K562 (cell line): ENCODE measurements around the gene TMEM203. TPM values are rescaled to one million over a fixed set of nuclear protein-coding genes. Genes with fewer than 3 reads are reported as not detected.

Experiments
- ATAC-seq: fragments of 200-7000 bp; cut with Tn5 transposase; 3 replicates; pipeline ENCODE4 v1.9.1; 2020; ENCODE audit warnings: moderate library complexity
- BruUV-seq: library from RNA; stranded (reverse); fragments of 400-500 nt; replicated peaks from 2 replicates; lab custom pipeline; 2021; lab: Mats Ljungman, UMichigan
- CTCF ChIA-PET: fragments of 300-600 bp; formaldehyde crosslinking; extraction: SDS; loops from one replicate; lab custom pipeline; 2021; ENCODE audit warnings: low intra/inter-chr PET ratio; lab: Yijun Ruan, JAX
- POLR2A ChIA-PET: fragments of 300-600, 350-650 bp; sonication (Branson Sonifier 250); formaldehyde crosslinking; extraction: SDS; loops from one replicate; lab custom pipeline; 2021; ENCODE audit warnings: antibody characterized with exemption, inconsistent platforms; lab: Yijun Ruan, JAX
- DNase-seq, 4 experiments: peaks; one replicate each; pipeline versions ENCODE4 v3.0.0 to v3.0.0-alpha.2; 2011 to 2018; ENCODE audit warnings: low spot score in 3 of 4, mixed read lengths in 3 of 4; ENCODE audit errors: extremely low read depth in 1 of 4
- FAIRE-seq: peaks from 2 replicates; lab custom pipeline; 2011; peaks lifted over from hg19 to GRCh38; lab: Jason Lieb, UNC
- H2AFZ ChIP-seq: 2 replicates; pipeline ENCODE4 v1.6.0; 2011; ENCODE audit warnings: low read depth, low read length, control low read depth, inconsistent platforms
- H3K27ac ChIP-seq: fragments of 200-600 bp; 3 replicates; pipeline ENCODE4 v1.8.0; 2011; ENCODE audit warnings: low read depth, mild to moderate bottlenecking, control low read depth, inconsistent platforms, low read length, moderate library complexity, mixed read lengths; ENCODE audit errors: extremely low read depth
- H3K27me3 ChIP-seq, 2 experiments: fragments of 300-600 bp in 1 of 2; 2 replicates in 1 of 2; 3 replicates in 1 of 2; pipeline versions ENCODE4 v1.6.0 to v1.8.0; 2011; ENCODE audit warnings: inconsistent platforms in 2 of 2, low read length in 2 of 2, mild to moderate bottlenecking in 1 of 2, mixed read lengths in 1 of 2, moderate library complexity in 1 of 2; ENCODE audit not compliant: control insufficient read depth in 2 of 2, insufficient read depth in 2 of 2
- H3K36me3 ChIP-seq: fragments of 300-600 bp; 3 replicates; pipeline ENCODE4 v1.8.0; 2011; ENCODE audit warnings: mild to moderate bottlenecking, low read length, inconsistent platforms; ENCODE audit not compliant: control insufficient read depth, insufficient read depth
- H3K4me1 ChIP-seq, 2 experiments: fragments of 200-600 bp in 1 of 2; replicated peaks in 1 of 2; 2 replicates in 1 of 2; 3 replicates in 1 of 2; pipeline versions ENCODE4 v1.5.1 to v1.8.0; 2011; ENCODE audit warnings: inconsistent platforms in 2 of 2, low read length in 2 of 2, mild to moderate bottlenecking in 1 of 2, mixed read lengths in 1 of 2, moderate library complexity in 1 of 2; ENCODE audit not compliant: control insufficient read depth in 2 of 2, insufficient read depth in 2 of 2
- H3K4me2 ChIP-seq: 2 replicates; pipeline ENCODE4 v1.6.1; 2011; ENCODE audit warnings: low read length, control low read depth, inconsistent platforms, mixed read lengths; ENCODE audit not compliant: insufficient read depth
- H3K4me3 ChIP-seq: fragments of 200-600 bp; sonication (generic), shearing (Covaris generic); 2 replicates; pipeline ENCODE4 v1.5.1; 2016; ENCODE audit warnings: control low read depth, inconsistent platforms
- H3K79me2 ChIP-seq: fragments of 200-600 bp; 3 replicates; pipeline ENCODE4 v1.8.0; 2011; ENCODE audit warnings: low read length, inconsistent platforms; ENCODE audit not compliant: control insufficient read depth, insufficient read depth
- H3K9ac ChIP-seq, 2 experiments: 2 replicates each; pipeline versions ENCODE4 v1.6.0 to v1.6.1; 2011; ENCODE audit warnings: low read depth in 2 of 2, low read length in 2 of 2, control low read depth in 1 of 2, inconsistent platforms in 1 of 2, mild to moderate bottlenecking in 1 of 2, mixed read lengths in 1 of 2; ENCODE audit not compliant: insufficient read depth in 1 of 2
- H3K9me1 ChIP-seq: one replicate; pipeline ENCODE4 v1.6.0; 2011; ENCODE audit warnings: inconsistent platforms, mild to moderate bottlenecking, low read length, moderate library complexity; ENCODE audit not compliant: control insufficient read depth, insufficient read depth
- H3K9me3 ChIP-seq: replicated peaks from 2 replicates; pipeline ENCODE4 v1.5.1; 2011; ENCODE audit warnings: low read depth, low read length, inconsistent platforms; ENCODE audit not compliant: control insufficient read depth, insufficient read depth
- H4K20me1 ChIP-seq: replicated peaks from 2 replicates; pipeline ENCODE4 v1.6.1; 2011; ENCODE audit warnings: low read length, inconsistent platforms, mixed read lengths; ENCODE audit not compliant: control insufficient read depth, insufficient read depth
- AFF1 ChIP-seq, 2 experiments: fragments of 450-650 bp; IDR thresholded peaks; 2 replicates each; pipeline ENCODE4 v1.6.1; 2018; ENCODE audit warnings: mild to moderate bottlenecking in 2 of 2, low read depth in 1 of 2; ENCODE audit not compliant: partially characterized antibody in 2 of 2
- PML ChIP-seq: IDR thresholded peaks from 2 replicates; pipeline ENCODE4 v1.6.1; 2012; ENCODE audit warnings: low read length, inconsistent platforms
- RHOXF2B ChIP-seq: fragments of 250-450 bp; sonication (Bioruptor Pico); conservative IDR thresholded peaks from 2 replicates; pipeline ENCODE4 v1.5.1; 2021
- RNF2 ChIP-seq: sonication (generic); IDR thresholded peaks from 2 replicates; pipeline ENCODE4 v1.6.1; 2016
- SIRT6 ChIP-seq: IDR thresholded peaks from one replicate; pipeline ENCODE4 v1.6.1; 2012; ENCODE audit warnings: low read depth, mild to moderate bottlenecking, control low read depth, inconsistent platforms, low read length, moderate library complexity
- TFAM ChIP-seq: fragments of 250-450 bp; sonication (Bioruptor Pico); conservative IDR thresholded peaks from 2 replicates; pipeline ENCODE4 v1.5.0; 2021; ENCODE audit warnings: mild to moderate bottlenecking, moderate library complexity
- WGBS: fragments of 100-300 bp; shearing (Covaris generic); methylation state at CpG from one replicate; pipeline ENCODE4 v1.1.6; 2016; ENCODE audit warnings: low coverage, mixed read lengths; ENCODE audit not compliant: insufficient coverage; ENCODE audit errors: missing lambda C conversion rate; 5-methylcytosine and 5-hydroxymethylcytosine counted together
- in situ Hi-C: fragments of 300-500 bp; cut with MboI; formaldehyde crosslinking; loops from 4 replicates; pipeline ENCODE4 v1.15.0; 2018; ENCODE audit warnings: inconsistent platforms, mixed read lengths
- intact Hi-C: fragments of 100-400 bp; cut with micrococcal nuclease; formaldehyde crosslinking; loops from 2 replicates; pipeline ENCODE4 v1.14.2; 2022
- polyA plus RNA-seq, 8 experiments: library from polyadenylated mRNA; depleted of rRNA in 4 of 8; stranded (reverse) in 5 of 8; unstranded in 3 of 8; fragments of >200 nt; fragmentation: Nextera tagmentation in 2 of 8; fragmentation: Illumina TruSeq in 1 of 8; extraction: Ambion mirVana in 2 of 8; extraction: Trizol in 1 of 8; gene quantifications; 2 replicates each; pipeline versions ENCODE4 v1.2.1 to v1.2.3, GENCODE V29; 2011 to 2014; ENCODE audit warnings: inconsistent platforms in 1 of 8, missing spikeins in 1 of 8
- total RNA-seq, 7 experiments: library from RNA; depleted of rRNA in 6 of 7; stranded (reverse); fragments of >200 nt in 6 of 7; fragmentation: Illumina TruSeq in 2 of 7; extraction: Trizol in 2 of 7; gene quantifications; 2 replicates each; pipeline versions ENCODE4 v1.2.1 to v1.2.3, GENCODE V29; 2011 to 2021; ENCODE audit warnings: low replicate concordance in 1 of 7
- TF ChIP-seq, protein P1 (sequence below): fragments of 250-450 bp; sonication (Bioruptor Pico); IDR thresholded peaks from 2 replicates; pipeline ENCODE4 v1.8.0; 2022; ENCODE audit warnings: inconsistent platforms

Gene TMEM203
- total and polyA plus RNA-seq, 9 of the 15 experiments (the other 6 are each of a cell fraction or from before 2014, with no cell fraction given) = 8.8 to 59.5 (median 37.6) TPM

DNA sequence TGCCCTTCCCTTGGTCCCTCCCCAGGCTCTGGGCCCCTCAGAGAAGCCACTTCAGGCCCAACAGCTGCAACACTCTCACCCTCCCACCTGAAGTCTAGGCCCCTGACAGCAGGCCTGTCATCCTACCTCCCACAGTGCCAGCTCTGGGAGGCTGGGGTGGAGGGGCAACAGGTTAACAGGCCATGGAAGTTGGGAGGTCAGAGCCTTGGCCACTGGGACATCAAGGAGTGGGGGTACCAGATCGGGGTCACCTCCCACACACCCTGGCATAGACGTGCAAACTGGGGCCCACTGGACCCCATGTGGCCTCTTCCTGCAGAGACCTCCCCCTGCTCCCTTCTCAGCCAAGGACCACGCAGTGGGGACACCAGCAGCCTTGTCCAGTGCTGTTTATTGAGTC is 14.2 kb downstream of the TMEM203 start:
- Histone ChIP-seq H3K4me3 (no peak overlapping the region), H3K9me1 (no peaks in the 10 kb centered on the region), H3K4me1 (peaks cover 20 to 97% of the 10 kb centered on the region in 2 experiments), H3K4me2 (no peak overlapping the region), H4K20me1 (peaks cover 8% of the 10 kb centered on the region), H2AFZ (no peak overlapping the region), H3K27me3 (no peaks in the 10 kb centered on the region), H3K36me3 (peaks cover 46% of the 10 kb centered on the region; the same call in 2 of the 3 replicates), H3K9me3 (no peaks in the 10 kb centered on the region), H3K27ac (no peak overlapping the region), H3K79me2 (peaks cover 49% of the 10 kb centered on the region), H3K9ac (peak overlapping the region in 1 of 2 experiments; percentile 66; a peak in 2 of 4 replicates)
- in situ Hi-C loops = no loop called here
- no peak for TF ChIP-seq RNF2
- no peak for TF ChIP-seq RHOXF2B (CRISPR knock-in tag)
- TF ChIP-seq AFF1 (IDR thresholded peaks at IDR 0.05; ENCODE audit: low read depth in 1 of 2, partially characterized antibody in 2 of 2) = no peak
- TF ChIP-seq TFAM = no peak
- TF ChIP-seq, protein P1, sequence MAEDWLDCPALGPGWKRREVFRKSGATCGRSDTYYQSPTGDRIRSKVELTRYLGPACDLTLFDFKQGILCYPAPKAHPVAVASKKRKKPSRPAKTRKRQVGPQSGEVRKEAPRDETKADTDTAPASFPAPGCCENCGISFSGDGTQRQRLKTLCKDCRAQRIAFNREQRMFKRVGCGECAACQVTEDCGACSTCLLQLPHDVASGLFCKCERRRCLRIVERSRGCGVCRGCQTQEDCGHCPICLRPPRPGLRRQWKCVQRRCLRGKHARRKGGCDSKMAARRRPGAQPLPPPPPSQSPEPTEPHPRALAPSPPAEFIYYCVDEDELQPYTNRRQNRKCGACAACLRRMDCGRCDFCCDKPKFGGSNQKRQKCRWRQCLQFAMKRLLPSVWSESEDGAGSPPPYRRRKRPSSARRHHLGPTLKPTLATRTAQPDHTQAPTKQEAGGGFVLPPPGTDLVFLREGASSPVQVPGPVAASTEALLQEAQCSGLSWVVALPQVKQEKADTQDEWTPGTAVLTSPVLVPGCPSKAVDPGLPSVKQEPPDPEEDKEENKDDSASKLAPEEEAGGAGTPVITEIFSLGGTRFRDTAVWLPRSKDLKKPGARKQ (CRISPR knock-in tag) = no peak
- no peak for TF ChIP-seq PML
- no peak for TF ChIP-seq SIRT6
- POLR2A ChIA-PET = interaction anchor here (0.9 to 6.7 kb wide), 3 partner anchors 12 to 28 kb away, joined by 4 to 56 read pairs (median 5); partner anchors contain the start of genes NDOR1, TMEM203 and TPRN
- BruUV-seq = no TSS peak
- DNase-seq (no peak), ATAC-seq (no peak), FAIRE-seq (no peak)
- 74% methylated on average over 3 of the region's 3 CpGs for WGBS
- intact Hi-C loops = no loop called here
- CTCF ChIA-PET = no interaction called here
